NCI-H128 (cell line): ENCODE data around the gene MAGI1.
A peak's percentile ranks its signal among the peaks of the same experiment; 100 is the strongest.

ENCODE experiments used
- DNase-seq: peaks from one replicate; lab custom pipeline; 2025; ENCODE audit not compliant: unreplicated experiment; lab: John Stamatoyannopoulos, UW

Gene MAGI1

GRCh38 chr3:65445573-65446169 is 593.0 kb downstream of the MAGI1 start:
- DNase-seq, result no peak

GRCh38 chr3:65444447-65444815 is 594.3 kb downstream of the MAGI1 start:
- no peak for DNase-seq

GRCh38 chr3:65443739-65444446 is 594.8 kb downstream of the MAGI1 start:
- DNase-seq, result no peak

- DNase-seq, result peak; percentile 12
Measured at GRCh38 chr3:65439641-65440284, 599.0 kb downstream of the MAGI1 start.

- DNase-seq, result no peak
Measured at GRCh38 chr3:65438612-65439011, 600.1 kb downstream of the MAGI1 start.

- DNase-seq, result no peak
Measured at GRCh38 chr3:65438096-65438495, 600.6 kb downstream of the MAGI1 start.

- no peak for DNase-seq
Measured at GRCh38 chr3:65436580-65436979, 602.1 kb downstream of the MAGI1 start.

- DNase-seq, result no peak
Measured at GRCh38 chr3:65433480-65433879, 605.2 kb downstream of the MAGI1 start.

- DNase-seq, result no peak
Measured at GRCh38 chr3:65432388-65433003, 606.2 kb downstream of the MAGI1 start.

- no peak for DNase-seq
Measured at GRCh38 chr3:65425880-65426279, 612.8 kb downstream of the MAGI1 start.

GRCh38 chr3:65422154-65422553 is 616.6 kb downstream of the MAGI1 start:
- no peak for DNase-seq

- DNase-seq, result no peak
Measured at GRCh38 chr3:65419233-65419632, 619.5 kb downstream of the MAGI1 start.

GRCh38 chr3:65413891-65414290 is 624.8 kb downstream of the MAGI1 start:
- DNase-seq, result no peak

- peak; percentile 18 for DNase-seq
Measured at GRCh38 chr3:65412588-65412987, 626.1 kb downstream of the MAGI1 start.

- no peak for DNase-seq
Measured at GRCh38 chr3:65411367-65411766, 627.4 kb downstream of the MAGI1 start.

- DNase-seq, result no peak
Measured at GRCh38 chr3:65409176-65409569, 629.5 kb downstream of the MAGI1 start.

- no peak for DNase-seq
Measured at GRCh38 chr3:65408531-65409175, 630.1 kb downstream of the MAGI1 start.

- no peak for DNase-seq
Measured at GRCh38 chr3:65406470-65406869, 632.2 kb downstream of the MAGI1 start.

- no peak for DNase-seq
Measured at GRCh38 chr3:65402597-65402996, 636.1 kb downstream of the MAGI1 start.

GRCh38 chr3:65401359-65402305 is 637.1 kb downstream of the MAGI1 start:
- no peak for DNase-seq
